MV-4-11 (cell line): ENCODE data around the gene UPF1.
A peak's percentile ranks its signal among the peaks of the same experiment; 100 is the strongest.

Source experiments
- DNase-seq: peaks from one replicate; lab custom pipeline; 2025; lab: John Stamatoyannopoulos, UW

Gene UPF1

DNA sequence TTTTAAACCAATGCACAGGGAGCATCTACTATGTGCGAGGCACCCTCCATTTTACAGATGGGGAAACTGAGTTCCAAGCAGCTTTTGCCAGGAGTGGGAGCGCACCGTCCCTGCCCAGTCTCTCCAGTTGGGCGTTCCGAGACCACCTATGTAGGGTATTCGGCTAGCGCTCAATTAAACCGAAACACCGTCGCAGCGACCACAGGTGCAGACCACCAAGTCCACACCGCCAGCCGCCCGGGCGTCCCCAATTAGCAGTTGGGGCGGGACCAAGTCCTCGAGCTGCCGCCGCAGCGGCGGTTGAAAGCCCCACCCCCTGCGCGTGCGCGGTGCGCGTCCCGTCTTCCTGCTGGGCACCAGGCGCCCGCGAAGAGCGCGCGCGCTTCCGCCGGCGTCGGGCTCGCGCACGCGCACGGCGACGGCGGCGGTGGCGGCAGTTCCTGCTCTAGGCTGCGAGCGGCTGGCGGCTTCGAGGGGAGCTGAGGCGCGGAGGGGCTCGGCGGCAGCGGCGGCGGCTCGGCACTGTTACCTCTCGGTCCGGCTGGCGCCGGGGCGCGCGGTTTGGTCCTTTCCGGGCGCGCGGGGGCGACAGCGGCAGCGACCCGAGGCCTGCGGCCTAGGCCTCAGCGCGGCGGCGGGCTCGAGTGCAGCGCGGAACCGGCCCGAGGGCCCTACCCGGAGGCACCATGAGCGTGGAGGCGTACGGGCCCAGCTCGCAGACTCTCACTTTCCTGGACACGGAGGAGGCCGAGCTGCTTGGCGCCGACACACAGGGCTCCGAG lies at the start of gene UPF1:
Gene UPF1 (plus strand): TSS at position 436 of the 782 bp plus-strand sequence. CDS start 251 bp downstream, at position 687.
- peak; percentile 96 for DNase-seq

DNA sequence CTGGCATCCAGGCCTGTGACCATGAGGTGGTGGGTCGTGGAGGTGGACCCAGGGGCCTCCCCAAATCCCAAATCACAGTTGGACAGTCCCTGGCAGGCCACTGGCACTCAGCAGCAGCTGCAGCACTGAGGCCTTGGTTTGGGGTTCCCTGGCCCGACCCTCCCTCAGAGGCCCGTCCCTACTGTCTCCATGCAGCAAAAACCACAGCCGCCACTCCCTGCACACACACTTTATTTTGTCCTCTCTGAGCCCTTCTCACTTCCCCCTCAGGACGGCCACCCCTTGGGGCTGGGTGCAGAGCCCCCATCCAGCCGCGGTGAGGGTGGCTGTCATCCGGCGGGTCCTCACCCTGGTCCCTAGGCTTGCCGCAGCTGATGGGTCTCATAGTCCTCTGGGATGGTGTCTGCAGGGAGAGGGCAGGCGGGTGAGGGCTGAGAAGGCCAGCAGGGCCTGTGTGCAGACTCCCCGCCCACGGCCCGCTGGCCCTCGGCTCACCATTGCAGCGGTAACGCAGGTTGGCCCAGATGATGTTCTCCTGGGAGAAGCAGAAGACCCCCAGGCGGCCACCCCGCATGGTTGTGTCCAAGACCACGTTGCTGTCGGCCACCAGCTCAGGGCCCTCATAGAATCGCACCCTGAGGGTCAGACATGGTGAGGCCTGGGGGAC lies 49.1 kb upstream of the UPF1 start:
- DNase-seq = peak; percentile 60

DNA sequence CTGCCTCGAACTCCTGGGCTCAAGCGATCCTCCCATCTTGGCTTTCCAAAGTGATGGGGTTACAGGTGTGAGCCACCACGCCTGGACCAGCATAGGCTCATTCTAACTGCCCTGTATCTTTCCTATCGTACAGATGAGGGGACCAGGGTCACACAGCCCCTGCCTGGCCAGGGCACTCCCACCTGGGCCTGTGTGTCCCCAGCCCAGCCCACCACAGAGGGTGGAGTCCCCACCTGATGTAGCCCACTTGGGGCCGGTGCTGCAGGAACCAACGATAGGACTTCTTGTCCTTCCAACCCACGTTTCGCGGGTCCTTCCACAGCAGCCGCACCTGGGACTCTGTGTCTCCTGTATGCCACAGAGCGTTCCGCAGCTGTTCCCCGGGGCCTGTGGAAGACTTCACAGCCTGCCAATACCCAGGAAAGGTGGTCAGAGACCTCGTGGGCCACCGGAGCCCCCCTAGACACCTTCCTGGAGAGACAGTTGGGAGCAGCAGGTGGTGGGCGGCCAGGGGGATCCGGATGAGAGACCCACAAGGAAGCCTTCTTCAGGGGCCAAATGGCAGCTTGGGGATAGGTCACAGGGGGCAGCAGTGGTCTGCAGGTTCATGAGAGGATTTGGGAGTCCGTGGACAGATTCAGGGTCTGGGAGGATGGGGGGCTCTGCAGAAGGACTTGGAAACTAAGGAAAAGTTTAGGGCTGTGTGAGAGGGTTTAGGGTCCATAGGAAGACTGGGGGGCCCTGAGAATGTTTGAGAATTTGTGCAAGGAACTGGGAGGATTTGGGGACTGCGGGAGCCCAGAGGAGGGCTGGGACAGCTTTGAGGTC lies 47.6 kb upstream of the UPF1 start:
- DNase-seq = no peak

DNA sequence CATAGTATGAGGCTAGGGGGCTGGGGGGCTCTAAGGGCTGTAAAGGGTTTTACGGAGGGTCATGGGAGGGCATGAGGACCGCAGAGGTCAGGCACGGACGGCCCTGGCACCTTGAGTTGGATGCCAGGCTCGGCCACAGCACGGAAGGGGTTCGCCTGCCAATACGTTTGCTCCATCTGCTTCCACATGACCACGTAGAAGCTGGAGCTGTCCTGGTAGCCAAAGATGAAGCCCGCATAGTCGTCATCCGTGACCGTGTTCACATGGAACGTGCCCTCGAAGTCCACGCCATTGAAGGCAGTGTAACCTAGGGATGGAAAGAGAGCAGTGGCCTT lies 47.0 kb upstream of the UPF1 start:
- no peak for DNase-seq

DNA sequence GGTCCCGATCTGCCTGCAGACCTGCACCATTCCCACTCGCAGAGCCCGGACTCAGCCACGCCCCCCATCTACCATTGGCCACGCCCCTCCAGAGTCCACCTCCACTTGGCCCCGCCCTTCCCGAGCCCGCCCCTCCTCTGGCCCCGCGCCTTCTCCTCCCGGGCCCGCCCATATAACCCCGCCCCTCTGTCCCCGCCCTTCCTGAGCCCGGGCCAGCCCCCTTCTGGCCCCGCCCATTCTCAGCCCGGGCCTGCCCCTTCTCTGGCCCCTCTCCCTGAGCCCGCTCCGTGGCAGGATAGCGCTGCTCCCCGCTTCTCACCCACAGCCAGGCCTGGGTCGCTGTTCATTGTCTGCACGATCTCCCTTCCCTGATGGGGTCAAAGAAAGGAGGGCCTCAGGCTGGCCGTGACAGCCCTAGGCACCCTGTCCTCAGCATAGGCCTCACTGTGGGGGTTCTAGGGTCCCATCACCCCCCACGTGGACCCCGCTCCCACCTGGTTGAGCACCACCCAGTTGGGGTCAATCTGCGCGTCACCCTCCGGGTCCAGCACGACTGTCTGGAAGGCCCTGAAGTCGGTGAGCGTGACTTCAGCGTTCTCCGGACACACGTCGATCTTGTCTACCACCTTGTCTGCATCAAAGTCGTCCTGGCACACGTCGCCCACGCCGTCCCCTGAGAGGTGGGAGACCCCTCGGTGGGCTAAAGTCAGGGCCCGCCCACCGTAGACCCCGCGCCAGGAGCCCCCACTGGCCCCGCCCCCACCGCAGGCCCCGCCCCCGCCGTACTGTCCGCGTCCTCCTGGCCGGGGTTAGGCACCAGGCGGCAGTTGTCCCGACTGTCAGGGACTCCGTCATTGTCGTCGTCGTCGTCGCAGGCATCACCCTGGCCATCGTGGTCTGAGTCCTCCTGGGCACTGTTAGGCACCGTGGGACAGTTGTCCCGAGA lies 46.3 kb upstream of the UPF1 start:
- DNase-seq = peak; percentile 40

DNA sequence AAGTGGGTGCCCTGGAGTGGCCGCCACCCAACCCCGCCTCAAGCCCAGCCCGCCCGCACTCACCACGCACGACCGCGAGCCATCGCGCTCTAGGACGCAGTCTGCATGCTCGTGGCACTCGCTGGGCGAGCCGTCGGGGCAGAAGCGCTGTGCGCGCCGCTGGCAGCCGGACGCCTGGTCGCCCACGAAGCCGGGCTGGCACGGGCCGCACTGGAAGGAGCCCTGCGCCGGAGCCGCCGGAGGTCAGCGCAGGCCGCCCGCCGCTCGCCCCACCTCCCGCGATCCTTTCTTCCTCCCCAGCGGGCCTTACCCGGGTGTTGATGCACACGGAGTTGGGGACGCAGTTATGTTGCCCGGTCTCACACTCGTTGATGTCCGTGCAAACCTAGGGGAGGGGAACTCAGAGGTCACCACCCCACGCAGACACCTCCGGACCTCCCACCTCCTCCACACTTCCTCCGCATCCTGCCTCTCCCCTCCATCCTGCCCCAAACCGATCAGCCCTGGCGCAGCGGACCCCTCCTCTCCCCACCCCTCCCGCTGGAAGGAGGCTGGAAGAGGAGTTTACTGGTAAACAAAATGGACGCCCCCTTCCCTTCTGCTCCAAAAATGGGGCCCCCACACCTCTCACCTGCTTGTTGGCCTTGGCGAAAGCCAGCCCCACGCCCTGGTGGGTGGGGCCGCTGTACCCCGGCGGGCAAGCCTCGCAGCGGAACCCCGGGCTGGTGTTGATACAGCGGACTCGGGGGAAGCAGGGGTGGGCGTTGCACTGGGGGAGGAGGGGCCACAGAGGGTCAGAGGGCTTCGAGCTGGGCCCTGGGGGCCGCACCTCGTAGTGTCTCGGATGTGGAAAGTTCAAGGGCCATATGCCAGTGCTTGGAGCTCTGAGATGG lies 43.0 kb upstream of the UPF1 start:
- no peak for DNase-seq

DNA sequence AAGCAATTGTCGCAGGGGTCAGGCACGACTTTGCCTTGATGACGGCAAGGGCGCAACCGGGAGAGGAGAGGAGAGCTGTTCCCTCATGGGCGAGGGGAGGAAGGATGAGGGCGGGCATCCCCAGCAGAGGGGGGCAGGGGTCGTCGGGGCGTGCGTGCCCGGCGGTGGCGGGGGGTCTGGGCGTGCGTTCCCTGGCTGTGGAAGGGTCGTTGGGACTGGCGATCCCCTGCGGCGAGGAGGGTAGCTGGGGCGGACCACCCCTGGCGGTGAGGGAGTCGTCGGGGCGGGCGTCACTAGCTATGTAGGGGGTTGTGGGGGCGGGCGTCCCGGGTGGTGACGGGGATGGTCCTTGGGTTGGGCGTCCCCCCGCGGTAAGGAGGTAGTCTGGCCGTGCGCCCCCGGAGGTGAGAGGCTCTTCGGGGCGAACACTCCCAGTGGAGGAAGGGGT lies 42.3 kb upstream of the UPF1 start:
- no peak for DNase-seq

DNA sequence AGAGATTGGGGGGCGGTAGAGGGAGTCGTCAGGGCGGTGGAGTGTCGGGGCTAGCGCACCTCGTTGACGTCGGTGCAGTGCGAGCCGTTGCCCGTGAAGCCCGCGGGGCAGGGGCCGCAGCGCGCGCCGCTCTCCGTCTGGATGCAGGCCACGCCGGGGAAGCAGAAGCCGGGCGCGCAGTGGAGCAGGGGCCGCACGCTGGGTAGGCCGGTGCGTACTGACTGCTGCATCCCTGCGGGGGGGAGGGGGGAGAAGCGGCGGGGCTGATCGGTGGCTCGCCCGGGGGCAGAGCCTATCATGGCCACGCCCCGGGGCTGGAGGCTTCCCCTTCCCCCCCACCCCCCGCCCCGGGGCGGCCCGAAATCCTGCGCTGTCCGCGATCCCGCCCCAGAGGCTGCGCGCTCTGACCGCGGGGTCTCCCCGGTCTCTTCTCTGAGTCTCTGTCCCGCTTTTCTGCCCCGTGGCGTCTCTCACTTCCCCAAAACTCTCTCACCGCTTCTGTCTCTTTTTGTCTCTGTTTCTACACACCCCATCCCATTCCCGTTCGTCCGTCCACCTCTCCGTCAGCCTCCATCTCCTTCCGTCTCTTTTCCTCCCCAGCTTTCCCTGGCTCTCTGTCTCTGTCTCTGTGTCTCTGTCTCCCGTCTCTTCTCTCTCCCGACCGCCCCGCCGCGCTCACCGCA lies 41.7 kb upstream of the UPF1 start:
- DNase-seq = peak; percentile 60

DNA sequence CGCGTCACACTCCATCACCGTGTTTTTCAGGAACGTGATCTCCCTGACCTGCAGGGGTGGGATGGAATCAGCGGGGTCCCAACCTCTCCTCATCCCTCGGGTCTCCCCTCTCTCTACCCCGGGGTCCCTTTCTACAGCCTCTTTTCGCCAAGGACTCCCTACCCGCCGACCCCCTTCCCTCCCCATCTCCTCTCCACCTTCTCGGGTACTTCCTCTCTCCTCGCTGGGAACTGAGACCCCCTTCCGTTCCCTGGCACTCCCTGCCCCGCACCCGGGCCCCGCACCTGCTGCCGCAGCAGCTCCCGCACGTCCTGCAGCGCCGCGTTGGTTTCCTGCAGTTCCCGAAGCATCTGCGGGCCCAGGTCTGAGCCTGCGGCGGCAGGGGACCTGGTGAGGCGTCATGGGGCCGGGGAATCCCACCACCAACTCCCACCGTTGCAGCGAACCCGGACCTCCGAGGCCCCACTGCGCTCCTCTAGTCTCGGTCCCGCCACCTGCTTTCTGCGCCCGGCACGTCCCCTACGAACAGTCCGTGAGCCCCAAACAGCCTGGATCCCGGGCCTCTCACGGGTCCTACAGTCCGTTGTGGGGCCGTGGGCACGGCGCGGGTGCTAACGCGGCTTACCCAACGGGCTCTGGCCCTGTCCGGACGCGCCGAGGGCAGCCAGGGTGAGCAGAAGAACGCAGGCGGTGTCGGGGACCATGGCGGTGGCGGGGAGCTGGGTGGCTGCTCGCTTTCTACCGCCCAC lies 41.0 kb upstream of the UPF1 start, which contains the start of gene COMP:
Gene COMP (minus strand): TSS at position 740 of the 749 bp plus-strand sequence. CDS start 36 bp downstream, at position 704.
- DNase-seq = no peak

DNA sequence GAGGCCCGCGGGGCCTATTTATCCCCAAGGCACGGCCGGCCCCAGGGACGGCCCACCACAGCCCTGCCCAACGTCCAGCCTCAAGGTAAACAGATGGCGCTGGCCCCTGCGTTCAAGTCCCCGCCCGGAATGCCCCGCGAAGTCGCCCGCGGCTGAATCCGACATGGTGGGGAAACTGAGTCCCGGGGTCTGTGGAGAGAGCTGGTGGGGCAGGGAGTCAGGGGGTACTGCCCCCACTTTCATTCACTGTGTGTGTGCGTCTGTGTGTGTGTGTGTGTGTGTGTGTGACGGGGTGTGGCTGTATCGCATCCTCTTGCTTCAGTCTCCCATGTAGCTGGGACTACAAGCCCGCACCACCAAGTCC lies 40.5 kb upstream of the UPF1 start:
- no peak for DNase-seq

DNA sequence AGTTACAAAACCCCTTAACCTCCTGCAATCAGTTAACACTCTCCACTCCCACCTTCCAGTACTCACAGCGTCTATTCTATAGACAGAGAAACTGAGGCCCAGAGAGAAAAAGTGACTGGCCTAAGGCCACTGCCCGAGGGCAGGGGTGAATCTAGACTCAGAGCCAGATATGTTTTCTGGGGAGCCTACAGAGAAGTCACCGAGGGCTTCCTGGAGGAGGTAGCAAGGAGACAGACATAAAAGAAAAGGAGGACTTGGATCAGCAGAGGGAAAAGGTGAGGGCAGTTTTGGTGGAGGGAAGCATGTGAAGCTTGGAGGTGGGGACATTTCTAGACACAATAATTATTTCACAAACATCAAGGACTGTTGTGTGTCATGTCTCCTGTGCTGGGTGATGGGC lies 39.1 kb upstream of the UPF1 start:
- no peak for DNase-seq

DNA sequence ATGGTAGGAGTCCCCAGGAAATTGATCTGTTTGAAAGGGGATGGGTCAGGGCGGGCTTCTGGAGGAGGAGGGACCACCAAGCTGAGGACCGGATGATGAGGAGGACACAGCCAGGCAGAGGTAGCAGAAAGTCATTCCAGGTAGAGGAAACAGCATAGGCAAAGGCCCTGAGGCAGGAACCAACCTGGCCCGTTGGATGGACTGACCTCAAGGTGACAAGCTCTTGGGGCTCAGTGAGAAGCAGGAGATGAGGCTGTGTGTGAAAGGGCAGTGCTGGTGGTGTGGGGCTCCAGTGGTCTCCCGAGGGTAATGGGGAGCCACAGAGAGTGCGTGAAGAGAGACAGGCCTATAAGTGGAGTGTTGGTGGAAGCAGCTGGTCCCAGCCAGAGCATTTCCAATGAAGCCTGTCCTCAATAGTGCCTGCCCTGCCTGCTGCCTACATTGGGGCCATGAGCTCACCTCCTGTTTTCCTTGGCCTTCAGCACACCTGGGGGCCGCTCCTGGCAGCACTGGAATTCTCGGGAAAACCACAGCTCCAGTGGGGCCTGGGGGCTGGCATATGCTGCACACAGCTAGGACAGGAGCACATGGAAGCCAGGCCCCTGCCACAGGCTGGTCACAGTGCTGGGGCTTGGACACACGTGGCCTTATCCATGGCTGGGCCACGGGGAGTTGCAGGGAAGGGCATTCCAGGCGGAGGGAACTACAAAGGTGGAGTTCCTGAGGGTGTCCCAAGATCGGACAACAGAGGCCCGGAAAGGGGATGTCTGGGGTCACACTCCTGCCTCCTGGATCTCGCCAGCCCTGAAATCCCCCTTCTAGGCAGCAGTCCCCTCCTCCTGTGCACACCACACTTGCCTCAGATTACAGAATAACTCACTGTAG lies 38.4 kb upstream of the UPF1 start:
- DNase-seq = no peak

DNA sequence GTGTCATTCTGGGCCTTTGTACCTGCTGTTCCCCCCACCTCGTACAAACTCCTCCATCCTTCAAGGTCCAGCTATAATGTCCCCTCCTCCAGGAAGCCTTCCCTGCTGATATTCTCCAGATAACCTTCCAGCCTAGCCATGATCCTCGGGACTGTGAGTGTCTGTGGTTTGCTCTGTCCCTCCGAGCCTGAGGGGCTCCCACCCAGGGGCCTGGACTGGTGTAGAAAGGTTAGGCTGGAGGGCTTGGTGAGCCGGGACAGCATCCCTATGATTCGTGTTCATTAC lies 37.8 kb upstream of the UPF1 start:
- no peak for DNase-seq

DNA sequence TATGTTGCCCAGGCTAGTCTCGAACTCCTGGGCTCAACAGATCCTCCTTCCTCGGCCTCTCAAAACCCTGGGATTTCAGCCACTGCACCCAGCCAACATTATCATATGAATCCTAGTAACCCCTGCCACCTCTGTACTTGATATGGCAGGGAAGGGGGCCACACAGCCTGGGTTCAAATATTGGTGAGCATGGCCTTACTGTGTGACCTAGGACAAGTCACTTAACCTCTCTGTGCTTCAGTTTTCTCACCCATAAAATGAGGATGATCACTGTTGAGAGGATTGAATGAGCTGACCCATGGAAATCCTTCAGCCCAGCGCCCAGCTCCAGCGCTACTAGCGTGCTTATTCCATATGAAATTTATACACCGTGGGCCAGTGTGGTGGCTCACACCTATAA lies 37.1 kb upstream of the UPF1 start:
- DNase-seq = no peak

DNA sequence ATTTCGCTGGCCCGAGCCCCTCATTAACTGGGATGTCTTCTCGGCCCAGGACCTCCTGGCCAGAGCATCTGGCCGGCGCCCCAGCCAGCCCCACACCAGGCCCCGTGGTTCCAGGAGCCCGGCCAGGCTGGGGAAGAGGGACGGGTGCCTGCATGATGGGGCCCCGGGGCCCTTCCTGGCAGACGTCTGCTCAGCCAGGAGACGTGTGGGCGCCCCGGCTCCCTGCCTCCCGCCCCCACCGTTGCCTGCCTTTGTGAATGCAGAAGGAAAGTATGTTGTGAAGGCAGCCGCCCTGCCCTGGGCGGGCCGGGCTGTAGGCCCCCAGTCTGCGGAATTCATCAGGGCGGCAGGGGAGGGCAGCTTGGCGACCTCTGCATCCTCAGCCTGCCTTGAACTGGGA lies 36.2 kb upstream of the UPF1 start:
- no peak for DNase-seq

DNA sequence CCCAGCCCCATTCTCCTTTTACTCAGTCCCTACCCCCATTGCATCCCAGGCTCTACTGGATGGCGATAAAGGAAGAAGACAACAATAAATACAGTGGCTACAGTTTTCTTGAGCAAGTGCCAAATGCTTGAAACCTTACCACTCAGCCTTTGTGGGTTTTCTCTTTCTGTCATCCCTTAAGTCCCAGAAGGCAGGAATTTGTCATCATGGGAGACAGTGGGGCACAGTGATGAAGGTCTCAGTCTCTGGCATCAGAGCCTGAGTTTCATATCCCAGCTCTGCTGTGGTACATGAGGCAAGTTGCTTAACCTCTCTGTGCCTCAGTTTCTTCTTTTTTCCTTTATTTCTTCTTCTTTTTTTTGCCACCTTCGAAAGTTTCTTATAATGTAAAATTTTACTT lies 35.5 kb upstream of the UPF1 start:
- no peak for DNase-seq

DNA sequence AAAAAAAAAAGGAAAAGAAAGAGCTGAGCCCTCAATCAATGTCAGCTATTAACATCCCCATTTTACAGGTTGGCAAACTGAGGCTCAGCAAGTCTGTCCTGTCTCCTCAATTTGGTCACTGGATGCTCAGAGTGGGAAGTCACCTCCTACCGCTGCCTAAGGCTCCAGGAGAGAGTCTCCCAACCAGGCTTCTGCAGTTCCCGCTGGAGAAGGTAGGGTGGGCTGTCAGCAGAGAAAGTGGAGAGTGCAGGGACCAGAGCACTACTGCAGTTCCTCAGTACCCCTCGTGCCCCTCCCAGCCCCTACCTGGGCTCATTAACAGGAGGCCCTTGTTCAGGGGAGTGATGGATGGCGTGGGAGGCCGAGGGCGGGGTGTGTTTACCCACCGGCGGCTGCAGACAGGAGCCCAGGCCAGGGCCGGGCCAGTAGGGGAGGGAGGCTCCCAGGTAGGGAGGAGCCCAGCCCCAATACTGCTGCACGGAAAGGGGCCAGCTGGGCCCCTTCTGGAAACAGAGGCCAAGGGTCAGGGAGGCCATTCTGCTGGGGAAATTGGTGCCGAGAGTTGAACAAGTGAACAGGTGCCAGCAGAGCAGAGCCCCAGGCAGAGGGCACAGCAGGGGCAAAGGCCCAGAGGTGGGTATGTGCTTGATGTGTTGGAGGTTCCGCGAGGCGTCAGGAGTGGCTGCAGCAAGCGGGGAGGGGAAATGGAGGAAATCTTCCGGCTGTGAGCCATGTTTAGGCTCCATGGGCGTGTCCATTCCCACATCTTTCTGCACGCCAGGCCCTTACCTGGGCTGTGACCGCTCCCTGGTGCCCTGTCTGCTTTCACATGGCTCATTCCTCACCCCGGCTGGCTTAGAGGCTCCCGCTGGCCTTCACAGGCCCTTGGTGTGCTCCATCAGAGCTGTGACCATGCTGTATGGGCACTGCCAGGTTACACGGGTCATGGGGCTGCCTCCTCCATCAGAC lies 33.1 kb upstream of the UPF1 start:
- no peak for DNase-seq
